Measurements from ENCODE around the gene BNC1. TPM values are rescaled to one million over a fixed set of nuclear protein-coding genes. Genes with fewer than 3 reads are reported as not detected.

Gene BNC1
- total and polyA plus RNA-seq, 4 donors = 0.07 to 0.17 (median 0.14) TPM; not detected in 1

- no peak for DNase-seq (ENCODE audit: low spot score)
- Histone ChIP-seq H3K36me3 (ENCODE audit: control insufficient read depth in 4 of 4, insufficient read depth in 3 of 4, low read depth in 1 of 4, low read length in 3 of 4) (no peaks in the 10 kb centered on the region), H3K4me1 (ENCODE audit: control insufficient read depth in 4 of 4, insufficient read depth in 4 of 4, low read length in 3 of 4) (no peaks in the 10 kb centered on the region), H3K27me3 (ENCODE audit: control insufficient read depth in 4 of 4, insufficient read depth in 4 of 4, low read length in 3 of 4) (peaks cover 0 to 2% (median 0%) of the 10 kb centered on the region in 4 donors), H3K27ac (ENCODE audit: low read depth in 1 of 2, low read length in 2 of 2) (no peak overlapping the region), H3K4me3 (ENCODE audit: low read depth in 1 of 3, low read length in 3 of 3) (no peak overlapping the region), H3K9ac (ENCODE audit: low read depth in 1 of 2, low read length in 2 of 2) (no peak overlapping the region), H3K9me3 (ENCODE audit: control insufficient read depth in 4 of 4, low read length in 3 of 4) (no peaks in the 10 kb centered on the region)
- TF ChIP-seq HNF4A (conservative IDR thresholded peaks at IDR 0.05) (no peak), EGR1 (IDR thresholded peaks at IDR 0.05; ENCODE audit: low read depth in 2 of 2) (no peak), CTCF (IDR thresholded peaks at IDR 0.05; ENCODE audit: low read depth, low read length, missing input control) (no peak), HNF4G (IDR thresholded peaks at IDR 0.05) (no peak), SP1 (IDR thresholded peaks at IDR 0.05) (no peak), TAF1 (conservative IDR thresholded peaks at IDR 0.05) (no peak), ZBTB33 (IDR thresholded peaks at IDR 0.05) (no peak), RXRA (IDR thresholded peaks at IDR 0.05) (no peak), YY1 (IDR thresholded peaks at IDR 0.05) (no peak), RAD21 (IDR thresholded peaks at IDR 0.05) (no peak), MAX (IDR thresholded peaks at IDR 0.05) (no peak), NR2F2 (IDR thresholded peaks at IDR 0.05) (no peak), FOXA1 (IDR thresholded peaks at IDR 0.05) (no peak), REST (IDR thresholded peaks at IDR 0.05) (no peak), ATF3 (IDR thresholded peaks at IDR 0.05) (no peak), JUND (IDR thresholded peaks at IDR 0.05) (no peak), FOXA2 (IDR thresholded peaks at IDR 0.05) (no peak), GABPA (IDR thresholded peaks at IDR 0.05 in 1 of 2, conservative IDR thresholded peaks at IDR 0.05 in 1 of 2) (no peak)
- WGBS = 73% methylated on average over 5 of the region's 5 CpGs
These were observed 24.2 kb upstream of the BNC1 start for GRCh38 chr15:83308671-83309070.
